ENCODE data around the gene SPATA21.

GRCh38 chr1:16440131-16440469 lies 2.9 kb upstream of the SPATA21 start:
- TF ChIP-seq CTCF (IDR thresholded peaks at IDR 0.05) (no peak), POLR2A (IDR thresholded peaks at IDR 0.05) (no peak), POLR2AphosphoS5 (IDR thresholded peaks at IDR 0.05) (no peak), EP300 (IDR thresholded peaks at IDR 0.05) (no peak)
